ENCODE results near the gene PTPRN2.

PTPRN2 gene

DNA sequence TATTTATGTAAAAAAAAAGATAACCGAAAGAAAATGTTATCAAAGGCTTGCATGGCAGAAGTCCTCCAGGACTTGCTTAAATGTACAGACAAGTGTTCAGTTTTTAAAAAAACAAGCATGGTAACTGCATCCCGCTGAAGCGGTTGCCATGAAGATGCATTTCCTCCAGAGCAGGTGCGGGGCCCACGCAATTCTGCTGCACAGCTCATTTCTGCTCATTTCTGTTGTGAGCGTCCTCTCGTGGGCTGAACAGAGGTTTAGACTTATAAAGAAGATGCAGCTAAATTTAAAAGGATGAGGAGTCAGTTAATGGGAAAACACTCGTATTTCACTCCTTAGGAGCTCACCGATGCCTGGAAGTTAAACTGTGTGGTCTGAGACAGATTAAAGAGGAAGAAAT is 1003.2 kb downstream of the PTPRN2 start:
- TF ChIP-seq, protein P1, sequence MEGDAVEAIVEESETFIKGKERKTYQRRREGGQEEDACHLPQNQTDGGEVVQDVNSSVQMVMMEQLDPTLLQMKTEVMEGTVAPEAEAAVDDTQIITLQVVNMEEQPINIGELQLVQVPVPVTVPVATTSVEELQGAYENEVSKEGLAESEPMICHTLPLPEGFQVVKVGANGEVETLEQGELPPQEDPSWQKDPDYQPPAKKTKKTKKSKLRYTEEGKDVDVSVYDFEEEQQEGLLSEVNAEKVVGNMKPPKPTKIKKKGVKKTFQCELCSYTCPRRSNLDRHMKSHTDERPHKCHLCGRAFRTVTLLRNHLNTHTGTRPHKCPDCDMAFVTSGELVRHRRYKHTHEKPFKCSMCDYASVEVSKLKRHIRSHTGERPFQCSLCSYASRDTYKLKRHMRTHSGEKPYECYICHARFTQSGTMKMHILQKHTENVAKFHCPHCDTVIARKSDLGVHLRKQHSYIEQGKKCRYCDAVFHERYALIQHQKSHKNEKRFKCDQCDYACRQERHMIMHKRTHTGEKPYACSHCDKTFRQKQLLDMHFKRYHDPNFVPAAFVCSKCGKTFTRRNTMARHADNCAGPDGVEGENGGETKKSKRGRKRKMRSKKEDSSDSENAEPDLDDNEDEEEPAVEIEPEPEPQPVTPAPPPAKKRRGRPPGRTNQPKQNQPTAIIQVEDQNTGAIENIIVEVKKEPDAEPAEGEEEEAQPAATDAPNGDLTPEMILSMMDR (IDR thresholded peaks at IDR 0.05; ENCODE audit: borderline replicate concordance, control extremely low read depth, extremely low read depth, insufficient read depth, missing control alignments): no peak
- in situ Hi-C loops (cut with MboI; ENCODE audit: low sequenced_read_pairs, unreplicated experiment): no loop called here
- DNase-seq (ENCODE audit: low spot score): no peak

GRCh38 chr7:157581740-157582139 is 1005.9 kb downstream of the PTPRN2 start:
- TF ChIP-seq, protein P1 (IDR thresholded peaks at IDR 0.05; ENCODE audit: borderline replicate concordance, control extremely low read depth, extremely low read depth, insufficient read depth, missing control alignments): no peak
- in situ Hi-C loops (cut with MboI; ENCODE audit: low sequenced_read_pairs, unreplicated experiment): no loop called here
- DNase-seq (ENCODE audit: low spot score): no peak

DNA sequence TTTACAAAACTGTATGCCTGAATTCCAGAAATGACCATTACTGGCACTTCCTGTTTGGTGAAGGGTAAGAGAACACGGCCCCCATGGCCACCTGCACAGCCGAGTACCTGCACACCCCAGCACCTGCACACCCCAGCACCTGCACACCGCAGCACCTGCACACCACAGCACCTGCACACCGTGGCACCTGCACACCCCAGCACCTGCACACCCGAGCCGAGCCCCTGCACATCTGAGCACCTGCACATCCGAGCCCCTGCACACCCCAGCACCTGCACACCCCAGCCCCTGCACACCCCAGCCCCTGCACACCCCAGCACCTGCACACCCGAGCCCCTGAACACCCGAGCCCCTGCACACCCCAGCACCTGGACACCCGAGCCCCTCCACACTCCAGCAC is 1007.3 kb downstream of the PTPRN2 start:
- TF ChIP-seq, protein P1 (IDR thresholded peaks at IDR 0.05; ENCODE audit: borderline replicate concordance, control extremely low read depth, extremely low read depth, insufficient read depth, missing control alignments): no peak
- no peak for DNase-seq (ENCODE audit: low spot score)
- in situ Hi-C loops (cut with MboI; ENCODE audit: low sequenced_read_pairs, unreplicated experiment): no loop called here

DNA sequence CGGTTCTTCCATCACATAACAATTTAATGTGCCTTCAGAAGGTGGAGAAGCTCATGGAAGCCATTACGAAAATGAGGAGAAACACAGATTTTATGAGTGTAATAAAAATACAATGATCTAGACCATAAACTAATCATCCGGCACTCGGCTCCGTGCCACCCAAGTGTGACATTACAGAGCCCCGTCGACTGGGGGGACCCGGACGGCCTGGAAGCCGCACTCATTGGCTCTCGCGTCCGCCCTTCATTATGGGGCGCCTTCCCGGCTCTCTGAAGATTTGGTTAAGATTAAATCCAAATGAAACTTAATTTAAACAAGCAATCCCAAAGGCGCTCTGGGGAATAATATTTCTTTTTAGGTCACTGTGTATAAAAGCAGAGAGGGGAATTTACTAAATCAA is 1008.2 kb downstream of the PTPRN2 start:
- TF ChIP-seq, protein P1 (IDR thresholded peaks at IDR 0.05; ENCODE audit: borderline replicate concordance, control extremely low read depth, extremely low read depth, insufficient read depth, missing control alignments): no peak
- in situ Hi-C loops (cut with MboI; ENCODE audit: low sequenced_read_pairs, unreplicated experiment): no loop called here
- DNase-seq (ENCODE audit: low spot score): no peak

DNA sequence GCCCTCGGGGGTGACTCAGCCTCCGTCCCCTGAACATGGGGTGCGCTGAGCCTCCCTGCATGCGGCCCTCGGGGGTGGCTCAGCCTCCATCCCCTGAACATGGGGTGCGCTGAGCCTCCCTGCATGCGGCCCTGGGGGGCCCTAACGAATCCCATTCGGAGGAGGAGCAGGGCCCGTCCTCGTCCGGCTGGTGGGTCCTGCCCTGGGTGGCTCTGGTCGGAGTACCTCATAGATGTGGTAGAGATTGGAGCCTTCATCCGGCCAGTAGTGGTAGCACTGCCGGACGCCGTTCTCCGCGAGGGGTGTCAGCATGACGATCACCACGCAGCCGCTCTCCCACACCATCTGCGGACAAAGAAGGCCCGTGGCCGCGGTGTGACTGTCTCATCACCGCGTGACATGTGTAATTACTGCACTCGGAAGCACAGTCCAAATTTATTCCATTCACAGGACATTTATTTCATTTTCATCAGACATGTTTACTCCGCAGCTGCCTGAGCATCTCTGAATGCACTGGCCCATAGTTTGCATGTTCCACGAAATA is 1009.8 kb downstream of the PTPRN2 start:
- DNase-seq (ENCODE audit: low spot score): no peak
- in situ Hi-C loops (cut with MboI; ENCODE audit: low sequenced_read_pairs, unreplicated experiment): no loop called here
- TF ChIP-seq, protein P1 (IDR thresholded peaks at IDR 0.05; ENCODE audit: borderline replicate concordance, control extremely low read depth, extremely low read depth, insufficient read depth, missing control alignments): no peak

- DNase-seq (ENCODE audit: low spot score): no peak
- TF ChIP-seq, protein P1 (IDR thresholded peaks at IDR 0.05; ENCODE audit: borderline replicate concordance, control extremely low read depth, extremely low read depth, insufficient read depth, missing control alignments): no peak
Observed at GRCh38 chr7:157577061-157577460, 1010.6 kb downstream of the PTPRN2 start.

More at GRCh38 chr7:157577061-157577460, 1010.6 kb downstream of the PTPRN2 start:
- in situ Hi-C loops (cut with MboI; ENCODE audit: low sequenced_read_pairs, unreplicated experiment): no loop called here
